ENCODE data around the gene TRAF2.

TRAF2 gene

DNA sequence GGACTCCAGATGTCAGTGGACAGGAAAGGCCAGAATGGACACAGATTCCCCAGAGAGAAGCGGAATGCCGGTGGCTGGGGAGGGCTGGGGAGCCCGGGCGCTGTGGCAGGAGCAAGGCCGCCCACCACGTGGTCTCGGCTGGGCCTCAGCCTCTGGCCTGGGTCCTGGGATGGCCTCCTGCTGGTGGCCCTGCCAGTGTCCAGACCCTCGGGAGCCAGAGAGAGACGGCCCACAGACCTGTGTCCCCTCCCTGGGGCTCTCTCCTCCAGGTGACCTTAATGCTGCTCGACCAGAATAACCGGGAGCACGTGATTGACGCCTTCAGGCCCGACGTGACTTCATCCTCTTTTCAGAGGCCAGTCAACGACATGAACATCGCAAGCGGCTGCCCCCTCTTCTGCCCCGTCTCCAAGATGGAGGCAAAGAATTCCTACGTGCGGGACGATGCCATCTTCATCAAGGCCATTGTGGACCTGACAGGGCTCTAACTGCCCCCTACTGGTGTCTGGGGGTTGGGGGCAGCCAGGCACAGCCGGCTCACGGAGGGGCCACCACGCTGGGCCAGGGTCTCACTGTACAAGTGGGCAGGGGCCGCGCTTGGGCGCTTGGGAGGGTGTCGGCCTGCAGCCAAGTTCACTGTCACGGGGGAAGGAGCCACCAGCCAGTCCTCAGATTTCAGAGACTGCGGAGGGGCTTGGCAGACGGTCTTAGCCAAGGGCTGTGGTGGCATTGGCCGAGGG is 39.3 kb downstream of the TRAF2 start:
- in situ Hi-C loops (cut with HindIII; ENCODE audit: low sequenced_read_pairs): loop anchor here (25.0 kb wide), 1 partner anchor 112 kb away; the partner anchor contains the start of genes ABCA2, FUT7 and NPDC1
- TF ChIP-seq, protein P1, sequence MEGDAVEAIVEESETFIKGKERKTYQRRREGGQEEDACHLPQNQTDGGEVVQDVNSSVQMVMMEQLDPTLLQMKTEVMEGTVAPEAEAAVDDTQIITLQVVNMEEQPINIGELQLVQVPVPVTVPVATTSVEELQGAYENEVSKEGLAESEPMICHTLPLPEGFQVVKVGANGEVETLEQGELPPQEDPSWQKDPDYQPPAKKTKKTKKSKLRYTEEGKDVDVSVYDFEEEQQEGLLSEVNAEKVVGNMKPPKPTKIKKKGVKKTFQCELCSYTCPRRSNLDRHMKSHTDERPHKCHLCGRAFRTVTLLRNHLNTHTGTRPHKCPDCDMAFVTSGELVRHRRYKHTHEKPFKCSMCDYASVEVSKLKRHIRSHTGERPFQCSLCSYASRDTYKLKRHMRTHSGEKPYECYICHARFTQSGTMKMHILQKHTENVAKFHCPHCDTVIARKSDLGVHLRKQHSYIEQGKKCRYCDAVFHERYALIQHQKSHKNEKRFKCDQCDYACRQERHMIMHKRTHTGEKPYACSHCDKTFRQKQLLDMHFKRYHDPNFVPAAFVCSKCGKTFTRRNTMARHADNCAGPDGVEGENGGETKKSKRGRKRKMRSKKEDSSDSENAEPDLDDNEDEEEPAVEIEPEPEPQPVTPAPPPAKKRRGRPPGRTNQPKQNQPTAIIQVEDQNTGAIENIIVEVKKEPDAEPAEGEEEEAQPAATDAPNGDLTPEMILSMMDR (IDR thresholded peaks at IDR 0.05; ENCODE audit: low read depth, low read length): peak; percentile 3
- H3K4me3 ChIP-seq (ENCODE audit: low read depth, low read length): no peak overlapping the region
- DNase-seq (ENCODE audit: low read depth, low spot score): no peak

DNA sequence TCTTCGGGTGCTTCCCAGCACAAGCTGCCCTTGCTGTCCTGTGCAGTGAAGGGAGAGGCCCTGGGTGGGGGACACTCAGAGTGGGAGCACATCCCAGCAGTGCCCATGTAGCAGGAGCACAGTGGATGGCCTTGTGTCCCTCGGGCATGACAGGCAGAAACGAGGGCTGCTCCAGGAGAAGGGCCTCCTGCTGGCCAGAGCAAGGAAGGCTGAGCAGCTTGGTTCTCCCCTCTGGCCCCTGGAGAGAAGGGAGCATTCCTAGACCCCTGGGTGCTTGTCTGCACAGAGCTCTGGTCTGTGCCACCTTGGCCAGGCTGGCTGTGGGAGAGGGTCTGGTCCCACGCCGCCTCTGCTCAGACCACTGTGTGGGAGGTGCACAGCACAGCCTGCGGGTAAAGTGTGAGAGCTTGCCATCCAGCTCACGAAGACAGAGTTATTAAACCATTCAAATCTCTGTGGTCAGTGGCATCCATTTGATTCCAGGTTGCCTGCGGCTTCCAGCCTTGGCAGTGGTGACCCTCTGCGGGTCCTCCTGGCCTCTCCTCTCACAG is 39.9 kb downstream of the TRAF2 start:
- no peak overlapping the region for H3K4me3 ChIP-seq (ENCODE audit: low read depth, low read length)
- TF ChIP-seq, protein P1 (IDR thresholded peaks at IDR 0.05; ENCODE audit: low read depth, low read length): peak; percentile 17
- in situ Hi-C loops (cut with HindIII; ENCODE audit: low sequenced_read_pairs): loop anchor here (25.0 kb wide), 1 partner anchor 111 kb away; the partner anchor contains the start of genes ABCA2, FUT7 and NPDC1
- no peak for DNase-seq (ENCODE audit: low read depth, low spot score)

DNA sequence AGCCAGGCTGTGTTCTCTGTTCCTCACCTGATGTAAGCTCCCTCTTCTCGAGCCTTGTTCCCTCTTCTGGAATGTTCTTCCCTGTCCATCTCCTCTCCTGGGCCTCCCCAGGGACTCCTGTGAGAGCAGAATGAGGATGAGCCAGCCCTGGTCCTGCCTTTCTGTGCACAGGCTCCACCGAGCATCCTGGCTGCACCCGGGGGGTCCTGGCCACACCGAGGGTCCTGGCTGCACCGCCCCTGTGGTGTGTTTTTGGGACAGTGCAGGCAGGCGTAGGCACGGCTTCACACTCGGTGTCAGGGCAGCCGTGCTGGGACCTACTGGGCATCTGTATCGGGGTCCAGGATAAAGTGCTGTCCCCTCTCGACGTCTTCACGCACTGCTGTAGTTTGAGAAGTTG is 40.4 kb downstream of the TRAF2 start:
- in situ Hi-C loops (cut with HindIII; ENCODE audit: low sequenced_read_pairs): loop anchor here (25.0 kb wide), 1 partner anchor 111 kb away; the partner anchor contains the start of genes ABCA2, FUT7 and NPDC1
- H3K4me3 ChIP-seq (ENCODE audit: low read depth, low read length): no peak overlapping the region

DNA sequence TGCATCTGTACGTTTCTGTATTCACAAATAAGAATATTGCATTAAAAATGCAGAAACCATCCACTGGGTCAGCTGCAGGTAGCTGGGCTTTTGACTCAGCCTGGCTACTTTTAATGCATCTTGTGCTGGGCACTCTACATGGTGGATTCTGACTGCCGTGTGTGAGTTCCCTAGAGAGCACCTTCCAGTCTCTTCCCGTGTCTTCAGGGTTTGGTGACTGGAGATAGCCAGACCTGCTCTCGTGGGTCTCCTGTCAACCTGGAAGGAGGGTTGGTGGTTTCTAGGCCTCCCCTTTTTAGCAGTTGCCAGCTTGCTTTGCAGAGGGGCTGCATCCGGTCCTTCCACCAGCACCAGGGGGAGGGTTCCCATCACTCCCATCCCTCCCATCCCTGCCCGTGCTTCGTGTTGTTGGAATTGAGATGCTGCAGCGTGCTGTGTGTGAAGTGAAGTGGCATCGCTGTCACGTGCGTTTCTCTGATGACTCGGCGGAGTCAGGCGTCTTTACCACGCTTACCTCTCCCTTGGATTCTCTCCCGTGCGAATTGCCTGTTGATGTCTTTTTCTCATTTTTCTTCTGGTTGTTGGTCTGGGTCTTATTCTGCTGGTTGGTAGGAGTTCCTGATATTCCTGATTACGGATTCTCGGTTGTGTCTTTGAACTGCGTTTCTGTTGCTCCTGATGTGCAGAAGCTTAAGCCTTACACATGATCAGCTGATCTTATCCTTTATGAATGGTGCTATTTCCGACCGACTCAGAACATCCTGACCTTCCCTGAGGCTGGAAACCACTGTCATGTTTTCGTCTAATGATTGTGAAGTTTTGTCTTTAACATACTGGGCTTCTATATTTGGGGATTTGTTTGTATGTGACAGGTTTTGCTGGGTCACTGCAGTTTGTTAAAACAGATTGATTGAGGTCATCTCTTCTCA is 41.3 kb downstream of the TRAF2 start:
- in situ Hi-C loops (cut with HindIII; ENCODE audit: low sequenced_read_pairs): loop anchor here (25.0 kb wide), 1 partner anchor 110 kb away; the partner anchor contains the start of genes ABCA2, FUT7 and NPDC1
- no peak overlapping the region for H3K4me3 ChIP-seq (ENCODE audit: low read depth, low read length)
- TF ChIP-seq, protein P1 (IDR thresholded peaks at IDR 0.05; ENCODE audit: low read depth, low read length): no peak
- peak; percentile 10 for DNase-seq (ENCODE audit: low read depth, low spot score)

More for the DNA sequence above, 40.4 kb downstream of the TRAF2 start:
- DNase-seq (ENCODE audit: low read depth, low spot score): no peak
- TF ChIP-seq, protein P1 (IDR thresholded peaks at IDR 0.05; ENCODE audit: low read depth, low read length): no peak

DNA sequence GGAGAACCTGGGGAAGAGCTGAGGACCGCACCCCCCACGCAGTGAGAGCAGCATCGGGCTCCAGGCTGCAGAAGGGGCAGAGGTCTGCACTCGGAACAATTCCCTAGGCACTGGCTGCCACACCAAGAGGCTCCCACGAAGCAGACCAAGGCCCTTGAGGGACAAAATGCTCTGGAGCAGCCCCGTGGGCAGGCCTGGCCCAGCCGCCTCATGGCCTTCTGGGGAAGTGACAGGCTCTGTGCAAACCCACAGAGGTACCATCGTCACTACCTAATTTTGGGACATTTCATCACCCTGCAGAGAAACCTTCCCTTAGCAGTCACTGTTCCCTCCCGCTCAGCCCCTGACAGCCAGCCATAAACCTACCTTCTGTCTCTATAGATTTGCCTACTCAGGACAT is 42.3 kb downstream of the TRAF2 start:
- no peak overlapping the region for H3K4me3 ChIP-seq (ENCODE audit: low read depth, low read length)
- in situ Hi-C loops (cut with HindIII; ENCODE audit: low sequenced_read_pairs): loop anchor here (25.0 kb wide), 1 partner anchor 109 kb away; the partner anchor contains the start of genes ABCA2, FUT7 and NPDC1
- TF ChIP-seq, protein P1 (IDR thresholded peaks at IDR 0.05; ENCODE audit: low read depth, low read length): no peak
- DNase-seq (ENCODE audit: low read depth, low spot score): no peak

DNA sequence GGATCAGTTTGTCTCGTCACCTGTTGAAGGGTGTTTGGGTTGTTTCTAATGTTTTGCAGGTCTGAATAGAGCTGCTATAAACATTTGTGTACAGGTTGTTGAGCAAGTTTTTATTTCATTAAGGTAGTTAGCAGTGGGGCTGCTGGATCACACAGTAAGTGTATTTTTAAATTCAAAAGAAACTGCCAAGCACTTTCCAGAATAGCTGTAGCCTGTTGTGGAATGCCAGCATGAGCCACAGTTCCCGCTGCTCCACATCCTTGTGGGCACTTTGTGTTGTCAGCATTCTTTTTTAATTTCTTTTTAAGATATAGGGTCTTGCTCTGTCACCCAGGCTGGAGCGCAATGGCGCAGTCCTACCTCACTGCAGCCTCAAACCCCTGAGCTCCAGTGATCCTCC is 43.7 kb downstream of the TRAF2 start:
- H3K4me3 ChIP-seq (ENCODE audit: low read depth, low read length): no peak overlapping the region
- in situ Hi-C loops (cut with HindIII; ENCODE audit: low sequenced_read_pairs): loop anchor here (25.0 kb wide), 1 partner anchor 107 kb away; the partner anchor contains the start of genes ABCA2, FUT7 and NPDC1
- TF ChIP-seq, protein P1 (IDR thresholded peaks at IDR 0.05; ENCODE audit: low read depth, low read length): no peak
- no peak for DNase-seq (ENCODE audit: low read depth, low spot score)

Measured in astrocyte of the spinal cord (primary cell).